ENCODE measurements around the gene LPO. TPM values are rescaled to one million over a fixed set of nuclear protein-coding genes. Genes with fewer than 3 reads are reported as not detected.
A peak's percentile ranks its signal among the peaks of the same experiment; 100 is the strongest.

LPO gene
- total and polyA plus RNA-seq, 7 donors = 0.01 TPM; not detected in 6

DNA sequence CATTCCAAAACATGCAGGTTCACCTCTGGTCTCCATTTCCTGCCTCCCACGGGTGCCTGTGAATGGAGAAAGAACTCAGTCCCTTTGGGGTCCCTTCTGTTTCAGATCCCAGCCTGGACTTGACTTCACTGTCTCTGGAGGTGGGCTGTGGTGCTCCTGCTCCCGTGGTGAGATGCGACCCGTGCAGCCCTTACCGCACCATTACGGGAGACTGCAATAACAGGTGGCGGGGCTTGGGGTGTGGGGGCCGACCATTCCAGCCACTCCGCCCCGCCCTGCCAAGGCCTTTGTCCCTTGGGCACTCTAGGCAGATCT is 10.5 kb downstream of the LPO start:
- Histone ChIP-seq H3K4me3 (peak overlapping the region; percentile 64), H3K27me3 (ENCODE audit: insufficient read depth in 3 of 3, low read length in 2 of 3) (peaks cover 0 to 21% (median 2%) of the 10 kb centered on the region in 3 donors), H3K27ac (no peak overlapping the region), H3K36me3 (ENCODE audit: insufficient read depth in 1 of 2, low read depth in 1 of 2) (no peaks in the 10 kb centered on the region), H3K4me1 (peaks cover 8% of the 10 kb centered on the region), H3K9me3 (no peaks in the 10 kb centered on the region)
- TF ChIP-seq, protein P1, sequence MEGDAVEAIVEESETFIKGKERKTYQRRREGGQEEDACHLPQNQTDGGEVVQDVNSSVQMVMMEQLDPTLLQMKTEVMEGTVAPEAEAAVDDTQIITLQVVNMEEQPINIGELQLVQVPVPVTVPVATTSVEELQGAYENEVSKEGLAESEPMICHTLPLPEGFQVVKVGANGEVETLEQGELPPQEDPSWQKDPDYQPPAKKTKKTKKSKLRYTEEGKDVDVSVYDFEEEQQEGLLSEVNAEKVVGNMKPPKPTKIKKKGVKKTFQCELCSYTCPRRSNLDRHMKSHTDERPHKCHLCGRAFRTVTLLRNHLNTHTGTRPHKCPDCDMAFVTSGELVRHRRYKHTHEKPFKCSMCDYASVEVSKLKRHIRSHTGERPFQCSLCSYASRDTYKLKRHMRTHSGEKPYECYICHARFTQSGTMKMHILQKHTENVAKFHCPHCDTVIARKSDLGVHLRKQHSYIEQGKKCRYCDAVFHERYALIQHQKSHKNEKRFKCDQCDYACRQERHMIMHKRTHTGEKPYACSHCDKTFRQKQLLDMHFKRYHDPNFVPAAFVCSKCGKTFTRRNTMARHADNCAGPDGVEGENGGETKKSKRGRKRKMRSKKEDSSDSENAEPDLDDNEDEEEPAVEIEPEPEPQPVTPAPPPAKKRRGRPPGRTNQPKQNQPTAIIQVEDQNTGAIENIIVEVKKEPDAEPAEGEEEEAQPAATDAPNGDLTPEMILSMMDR (IDR thresholded peaks at IDR 0.05) = no peak
- no peak for DNase-seq
- ATAC-seq = peak in 2 of 4 donors; percentile 12 to 22
- intact Hi-C loops (cut with DNase I) = loop anchor here in 1 of 2 donors (1.0 to 2.0 kb wide), 2 partner anchors 34 to 168 kb away; partner anchors contain the start of gene RNF43
- WGBS, 3 donors = 11 to 15% (median 11%) methylated on average over 10 of the region's 10 CpGs

DNA sequence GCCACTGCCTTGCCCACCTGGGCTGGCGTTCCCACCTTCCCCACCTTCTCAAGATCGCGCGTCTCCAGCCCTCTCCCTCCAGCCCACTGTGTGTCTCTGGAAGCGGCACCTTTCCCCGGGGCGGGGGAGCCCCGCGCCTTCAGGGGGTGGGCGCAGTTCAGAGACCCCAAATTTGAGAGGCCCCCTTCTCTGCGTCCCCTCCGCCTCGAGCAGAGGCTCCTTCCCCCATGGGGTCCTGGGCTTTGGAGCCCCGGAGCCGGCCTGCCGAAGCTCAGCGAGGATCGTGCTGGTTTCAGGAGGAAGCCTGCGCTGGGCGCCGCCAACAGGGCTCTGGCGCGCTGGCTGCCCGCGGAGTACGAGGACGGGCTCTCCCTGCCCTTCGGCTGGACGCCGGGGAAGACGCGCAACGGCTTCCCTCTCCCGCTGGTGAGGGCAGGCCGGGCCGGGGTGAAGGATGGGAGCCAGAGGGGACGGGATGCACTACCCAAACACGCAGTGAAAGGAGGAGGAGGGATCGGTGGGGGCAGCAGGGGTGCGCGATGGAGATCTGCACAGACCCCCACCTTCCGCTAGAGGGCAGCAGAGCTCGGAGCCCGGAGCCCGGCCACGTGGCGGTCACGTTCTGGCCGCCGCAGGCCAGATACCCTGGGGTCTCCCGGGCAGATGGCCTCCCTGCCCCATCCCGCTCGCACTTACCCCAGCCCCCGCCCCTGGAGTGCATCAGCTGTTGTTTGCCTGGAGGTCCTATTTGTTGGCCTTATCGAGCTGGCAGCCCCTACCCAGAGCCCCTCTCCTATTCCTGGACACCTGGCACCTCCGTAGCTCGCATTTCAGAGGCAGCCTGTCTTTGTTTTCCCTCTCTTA is 11.1 kb downstream of the LPO start:
- intact Hi-C loops (cut with DNase I) = loop anchor here in 1 of 2 donors (1.0 to 2.0 kb wide), 2 partner anchors 34 to 167 kb away; partner anchors contain the start of gene RNF43
- TF ChIP-seq, protein P1 (IDR thresholded peaks at IDR 0.05) = peak; percentile 88
- H3K27me3 ChIP-seq (ENCODE audit: insufficient read depth in 3 of 3, low read length in 2 of 3) = peaks cover 0 to 21% (median 2%) of the 10 kb centered on the region in 3 donors

DNA sequence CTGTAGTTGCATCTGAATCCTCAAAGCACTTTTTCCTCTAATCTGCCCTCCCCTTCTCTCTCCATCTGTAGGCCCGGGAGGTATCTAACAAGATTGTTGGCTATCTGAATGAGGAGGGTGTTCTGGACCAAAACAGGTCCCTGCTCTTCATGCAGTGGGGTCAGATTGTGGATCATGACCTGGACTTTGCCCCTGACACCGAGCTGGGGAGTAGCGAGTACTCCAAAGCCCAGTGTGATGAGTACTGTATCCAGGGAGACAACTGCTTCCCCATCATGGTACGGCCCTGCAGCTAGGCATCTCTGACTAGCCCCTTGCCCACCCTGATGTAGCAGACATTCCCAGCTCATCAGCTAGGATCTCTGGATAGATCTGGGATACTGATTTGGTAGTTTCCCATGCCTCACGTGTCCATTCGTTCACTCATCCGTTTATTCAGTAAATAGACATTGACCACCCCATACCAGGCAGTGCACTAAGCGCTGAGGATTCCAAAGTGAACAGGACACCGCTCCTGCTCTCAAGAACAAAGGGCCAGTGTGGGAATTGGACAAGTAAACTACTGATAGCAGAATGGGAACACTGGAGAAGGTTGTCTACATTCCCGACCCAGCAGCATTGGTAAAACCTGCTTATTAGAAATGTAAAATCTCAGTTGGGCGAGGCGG is 12.1 kb downstream of the LPO start:
- TF ChIP-seq, protein P1 (IDR thresholded peaks at IDR 0.05) = no peak
- Histone ChIP-seq H3K36me3 (ENCODE audit: insufficient read depth in 1 of 2, low read depth in 1 of 2) (no peaks in the 10 kb centered on the region), H3K9me3 (no peaks in the 10 kb centered on the region), H3K27me3 (ENCODE audit: insufficient read depth in 3 of 3, low read length in 2 of 3) (peaks cover 0 to 27% (median 1%) of the 10 kb centered on the region in 3 donors), H3K27ac (no peak overlapping the region), H3K4me3 (no peak overlapping the region), H3K4me1 (peaks cover 8% of the 10 kb centered on the region)
- intact Hi-C loops (cut with DNase I) = no loop called here
- DNase-seq (no peak), ATAC-seq (no peak)
- 86 to 90% (median 90%) methylated on average over 12 of the region's 12 CpGs for WGBS, 3 donors

More for the DNA sequence above, 11.1 kb downstream of the LPO start:
- Histone ChIP-seq H3K9me3 (no peaks in the 10 kb centered on the region), H3K36me3 (ENCODE audit: insufficient read depth in 1 of 2, low read depth in 1 of 2) (no peaks in the 10 kb centered on the region), H3K4me1 (peaks cover 8% of the 10 kb centered on the region), H3K27ac (no peak overlapping the region), H3K4me3 (peak overlapping the region; percentile 64)
- ATAC-seq = peak; percentile 90 to 98 (median 93)
- DNase-seq = peak; percentile 72 to 80
- WGBS, 3 donors = 3 to 4% (median 3%) methylated on average over 49 to 57 of the region's 57 CpGs

GRCh38 chr17:58252141-58252540 is 13.8 kb downstream of the LPO start:
- 47 to 57% (median 50%) methylated on average over 9 of the region's 9 CpGs for WGBS, 3 donors

More at GRCh38 chr17:58252141-58252540, 13.8 kb downstream of the LPO start:
- H3K27ac ChIP-seq = no peak overlapping the region
- ATAC-seq (no peak), DNase-seq (no peak)
- peaks cover 8% of the 10 kb centered on the region for H3K4me1 ChIP-seq
- H3K4me3 ChIP-seq = no peak overlapping the region
- peaks cover 1 to 33% (median 2%) of the 10 kb centered on the region in 3 donors for H3K27me3 ChIP-seq (ENCODE audit: insufficient read depth in 3 of 3, low read length in 2 of 3)
- TF ChIP-seq, protein P1 (IDR thresholded peaks at IDR 0.05) = no peak
- intact Hi-C loops (cut with DNase I) = no loop called here
- no peaks in the 10 kb centered on the region for H3K9me3 ChIP-seq
- no peaks in the 10 kb centered on the region for H3K36me3 ChIP-seq (ENCODE audit: insufficient read depth in 1 of 2, low read depth in 1 of 2)

Data from psoas muscle (tissue), 8 donors.